GM12878 (cell line): ENCODE data around the gene ATRNL1. TPM values are rescaled to one million over a fixed set of nuclear protein-coding genes. Genes with fewer than 3 reads are reported as not detected.

Experiments used
- ATAC-seq: fragments of 200-7000 bp; cut with Tn5 transposase; 3 replicates; pipeline ENCODE4 v1.9.1; 2020; ENCODE audit warnings: mild to moderate bottlenecking, moderate library complexity
- BruUV-seq: library from RNA; stranded (reverse); fragments of 400-500 nt; replicated peaks from 2 replicates; lab custom pipeline; 2021; lab: Mats Ljungman, UMichigan
- CTCF ChIA-PET: fragments of 300-600 bp; sonication (Branson Sonifier 250); formaldehyde crosslinking; extraction: SDS; loops from one replicate; lab custom pipeline; 2021; ENCODE audit warnings: inconsistent platforms; lab: Yijun Ruan, JAX
- POLR2A ChIA-PET: fragments of 350-600 bp; formaldehyde crosslinking; extraction: SDS; loops from one replicate; lab custom pipeline; 2021; ENCODE audit warnings: inconsistent platforms; lab: Charles Lee
- RAD21 ChIA-PET: fragments of 300-600 bp; sonication (Branson Sonifier 250); formaldehyde crosslinking; loops from one replicate; lab custom pipeline; 2023; ENCODE audit warnings: antibody characterized with exemption; ENCODE audit not compliant: unreplicated experiment; lab: Charles Lee
- SMC1A ChIA-PET: fragments of 300-600 bp; sonication (Branson Sonifier 250); formaldehyde crosslinking; loops from one replicate; lab custom pipeline; 2023; ENCODE audit not compliant: unreplicated experiment, uncharacterized antibody; lab: Charles Lee
- DNase-seq: peaks from one replicate; pipeline ENCODE4 v3.0.0-alpha.2; 2011; ENCODE audit warnings: low read depth, low spot score
- FAIRE-seq: peaks from 3 replicates; lab custom pipeline; 2011; peaks lifted over from hg19 to GRCh38; lab: Jason Lieb, UNC
- H2AFZ ChIP-seq: 2 replicates; pipeline ENCODE4 v1.6.0; 2011; ENCODE audit warnings: low read depth, low read length, control low read depth; ENCODE audit not compliant: control insufficient read depth
- H3K27ac ChIP-seq: 2 replicates; pipeline ENCODE4 v1.5.1; 2011; ENCODE audit warnings: control low read depth; ENCODE audit not compliant: control insufficient read depth, insufficient read depth
- H3K27me3 ChIP-seq, 2 experiments: replicated peaks in 1 of 2; 2 replicates each; pipeline versions ENCODE4 v1.6.0 to v1.6.1; 2011; ENCODE audit warnings: low read length in 1 of 2; ENCODE audit not compliant: control insufficient read depth in 2 of 2, insufficient read depth in 2 of 2
- H3K36me3 ChIP-seq, 2 experiments: 2 replicates each; pipeline ENCODE4 v1.5.1; 2011; ENCODE audit warnings: low read length in 1 of 2; ENCODE audit not compliant: control insufficient read depth in 2 of 2, insufficient read depth in 2 of 2
- H3K4me1 ChIP-seq: 2 replicates; pipeline ENCODE4 v1.6.1; 2011; ENCODE audit warnings: mild to moderate bottlenecking, low read length, moderate library complexity, mixed read lengths; ENCODE audit not compliant: control insufficient read depth, insufficient read depth
- H3K4me2 ChIP-seq: 2 replicates; pipeline ENCODE4 v1.6.0; 2011; ENCODE audit warnings: control low read depth; ENCODE audit not compliant: control insufficient read depth, insufficient read depth
- H3K4me3 ChIP-seq: fragments of 200-600 bp; sonication (generic); 2 replicates; pipeline ENCODE4 v1.5.1; 2016
- H3K79me2 ChIP-seq: 2 replicates; pipeline ENCODE4 v1.6.0; 2011; ENCODE audit warnings: low read length; ENCODE audit not compliant: control insufficient read depth, insufficient read depth
- H3K9ac ChIP-seq: 2 replicates; pipeline ENCODE4 v1.8.0; 2011; ENCODE audit warnings: low read length, control low read depth, mixed read lengths; ENCODE audit not compliant: control insufficient read depth, insufficient read depth
- H3K9me3 ChIP-seq: replicated peaks from 3 replicates; pipeline ENCODE4 v1.5.1; 2011; ENCODE audit warnings: mild to moderate bottlenecking, low read length; ENCODE audit not compliant: control insufficient read depth, insufficient read depth
- H4K20me1 ChIP-seq: 2 replicates; pipeline ENCODE4 v1.6.0; 2011; ENCODE audit not compliant: control insufficient read depth, insufficient read depth
- CTCF ChIP-seq, 3 experiments: IDR thresholded peaks in 2 of 3; conservative IDR thresholded peaks in 1 of 3; 2 replicates each; pipeline ENCODE4 v1.5.1; 2011; ENCODE audit warnings: low read depth in 3 of 3, low read length in 3 of 3, mild to moderate bottlenecking in 3 of 3, control low read depth in 2 of 3, moderate library complexity in 2 of 3, inconsistent platforms in 1 of 3, mixed read lengths in 1 of 3; ENCODE audit not compliant: control insufficient read depth in 2 of 3, insufficient read depth in 1 of 3; ENCODE audit errors: extremely low read depth in 1 of 3
- NFXL1 ChIP-seq: fragments of 450-650 bp; IDR thresholded peaks from 2 replicates; pipeline ENCODE4 v1.6.1; 2017; ENCODE audit warnings: antibody characterized with exemption, mild to moderate bottlenecking, borderline replicate concordance
- SUPT20H ChIP-seq: IDR thresholded peaks from 2 replicates; pipeline ENCODE4 v1.6.1; 2011; ENCODE audit warnings: low read depth, mild to moderate bottlenecking, low read length, moderate library complexity, borderline replicate concordance; ENCODE audit not compliant: control insufficient read depth
- WGBS: methylation state at CpG from one replicate; pipeline ENCODE4 v1.1.6; 2016; ENCODE audit warnings: low lambda C conversion rate; ENCODE audit not compliant: insufficient replicate concordance, insufficient coverage; ENCODE audit errors: missing lambda C conversion rate; 5-methylcytosine and 5-hydroxymethylcytosine counted together
- in situ Hi-C: fragments of 300-500 bp; cut with MboI; formaldehyde crosslinking; loops from 9 replicates; pipeline ENCODE4 v1.14.3; 2018; ENCODE audit warnings: mixed read lengths
- intact Hi-C: fragments of 100-400 bp; cut with micrococcal nuclease; formaldehyde crosslinking; loops from one replicate; pipeline ENCODE4 v1.14.2; 2022; ENCODE audit not compliant: unreplicated experiment
- polyA plus RNA-seq, 11 experiments: library from polyadenylated mRNA; depleted of rRNA in 4 of 11; unstranded in 6 of 11; stranded (reverse) in 5 of 11; fragments of >200 nt; fragmentation: Nextera tagmentation in 4 of 11; fragmentation: Illumina TruSeq in 1 of 11; extraction: Ambion mirVana in 4 of 11; extraction: Trizol in 1 of 11; gene quantifications; 1 replicate in 1 of 11; 2 replicates in 10 of 11; pipeline versions ENCODE4 v1.2.1 to v1.2.3, GENCODE V29; 2011 to 2016; ENCODE audit warnings: inconsistent platforms in 2 of 11, missing spikeins in 2 of 11, low read depth in 1 of 11
- total RNA-seq, 4 experiments: library from RNA; depleted of rRNA in 3 of 4; stranded (reverse); fragments of >200 nt in 3 of 4; fragmentation: Illumina TruSeq in 1 of 4; extraction: Trizol in 1 of 4; gene quantifications; 2 replicates each; pipeline versions ENCODE4 v1.2.1 to v1.2.3, GENCODE V29; 2013 to 2021

ATRNL1 gene
- total and polyA plus RNA-seq, 10 of the 15 experiments (the other 5 are each of a cell fraction or from before 2014, with no cell fraction given), result 0.03 to 1.4 (median 0.34) TPM

GRCh38 chr10:115059301-115059898 lies 33.8 kb upstream of the ATRNL1 start:
- Histone ChIP-seq H3K4me3 (no peak overlapping the region), H3K79me2 (no peaks in the 10 kb centered on the region), H3K9ac (no peak overlapping the region), H2AFZ (no peak overlapping the region), H4K20me1 (no peaks in the 10 kb centered on the region), H3K27ac (no peak overlapping the region), H3K4me1 (no peaks in the 10 kb centered on the region), H3K27me3 (no peaks in the 10 kb centered on the region; a peak in 1 of 4 replicates), H3K36me3 (no peaks in the 10 kb centered on the region), H3K4me2 (no peak overlapping the region), H3K9me3 (no peaks in the 10 kb centered on the region)
- TF ChIP-seq CTCF (IDR thresholded peaks at IDR 0.05 in 2 of 3, conservative IDR thresholded peaks at IDR 0.05 in 1 of 3; ENCODE audit: control insufficient read depth in 2 of 3, extremely low read depth in 1 of 3, insufficient read depth in 1 of 3, low read depth in 3 of 3, low read length in 3 of 3) (no peak), SUPT20H (no peak), NFXL1 (no peak)
- no peak for DNase-seq
- in situ Hi-C loops, result no loop called here
- CTCF ChIA-PET, result interaction anchor here (1.1 kb wide), 1 partner anchor 12 kb away, joined by 3 read pairs; no protein-coding TSS in a partner anchor
- intact Hi-C loops, result no loop called here
- 55% methylated on average over 7 of the region's 7 CpGs for WGBS
- SMC1A ChIA-PET, result interaction anchor here (1.1 kb wide), 1 partner anchor 9 kb away, joined by 3 read pairs; no protein-coding TSS in a partner anchor
- FAIRE-seq, result no peak
- ATAC-seq, result no peak
- POLR2A ChIA-PET, result no interaction called here
- RAD21 ChIA-PET, result no interaction called here
- BruUV-seq, result no TSS peak
